ENCODE measurements around the gene AGAP5.
"Not testable (repeated sequence)": the region's sequence is repeated elsewhere in the genome, so short reads cannot be mapped to it uniquely, and the experiment has no call there.

- not testable (repeated sequence) for TF ChIP-seq CTCF, EP300 (IDR thresholded peaks at IDR 0.05)
These were observed 10.2 kb upstream of the AGAP5 start for GRCh38 chr10:73708122-73708521.
